GM18507 (cell line): ENCODE measurements around the gene PLPP6.
A peak's percentile ranks its signal among the peaks of the same experiment; 100 is the strongest.

ENCODE experiments used
- DNase-seq: peaks from one replicate; pipeline ENCODE4 v3.0.0; 2011; ENCODE audit warnings: low read depth; ENCODE audit not compliant: insufficient read length; ENCODE audit errors: extremely low spot score
- FAIRE-seq: peaks from 2 replicates; lab custom pipeline; 2011; peaks lifted over from hg19 to GRCh38; lab: Jason Lieb, UNC

Gene PLPP6

DNA sequence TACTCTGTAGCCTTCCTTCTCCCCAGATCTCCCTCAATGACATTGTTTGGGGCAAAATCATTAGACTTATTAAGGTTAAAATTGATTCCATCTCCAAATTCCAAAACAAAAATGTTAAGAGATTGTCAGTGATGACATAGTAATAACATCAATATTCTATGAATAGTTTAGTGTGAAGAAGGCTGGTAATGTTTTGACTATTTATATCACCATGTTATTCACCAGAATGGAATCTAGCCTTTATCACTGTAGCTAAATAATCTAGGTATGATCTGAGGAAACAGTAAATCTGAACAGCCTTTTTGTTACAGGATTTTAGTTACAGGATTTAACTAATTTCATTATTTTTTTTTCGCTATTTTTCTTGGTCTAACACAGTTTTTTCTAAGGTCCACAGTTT lies 929 bp upstream of the PLPP6 start:
- FAIRE-seq = no peak
- no peak for DNase-seq

DNA sequence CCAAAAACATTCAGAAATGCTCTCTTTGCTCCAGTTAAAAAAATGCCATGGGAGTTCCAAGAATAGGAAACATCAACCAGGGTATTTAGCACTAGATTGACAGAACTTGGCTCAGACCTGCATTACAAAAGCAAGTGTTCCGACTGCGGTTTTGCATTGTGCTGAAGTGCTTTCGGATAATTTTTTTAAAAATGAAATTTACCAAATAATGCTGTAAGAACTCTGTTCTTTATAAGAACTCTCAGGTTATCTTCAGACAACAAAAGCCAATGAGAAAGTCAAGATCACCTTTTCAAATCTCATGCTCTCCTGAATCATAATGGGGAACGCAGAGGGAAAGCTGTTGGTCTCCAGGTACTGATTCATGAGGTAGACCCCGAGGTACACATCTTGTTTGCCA lies 483 bp upstream of the PLPP6 start:
- FAIRE-seq (no peak), DNase-seq (no peak)

DNA sequence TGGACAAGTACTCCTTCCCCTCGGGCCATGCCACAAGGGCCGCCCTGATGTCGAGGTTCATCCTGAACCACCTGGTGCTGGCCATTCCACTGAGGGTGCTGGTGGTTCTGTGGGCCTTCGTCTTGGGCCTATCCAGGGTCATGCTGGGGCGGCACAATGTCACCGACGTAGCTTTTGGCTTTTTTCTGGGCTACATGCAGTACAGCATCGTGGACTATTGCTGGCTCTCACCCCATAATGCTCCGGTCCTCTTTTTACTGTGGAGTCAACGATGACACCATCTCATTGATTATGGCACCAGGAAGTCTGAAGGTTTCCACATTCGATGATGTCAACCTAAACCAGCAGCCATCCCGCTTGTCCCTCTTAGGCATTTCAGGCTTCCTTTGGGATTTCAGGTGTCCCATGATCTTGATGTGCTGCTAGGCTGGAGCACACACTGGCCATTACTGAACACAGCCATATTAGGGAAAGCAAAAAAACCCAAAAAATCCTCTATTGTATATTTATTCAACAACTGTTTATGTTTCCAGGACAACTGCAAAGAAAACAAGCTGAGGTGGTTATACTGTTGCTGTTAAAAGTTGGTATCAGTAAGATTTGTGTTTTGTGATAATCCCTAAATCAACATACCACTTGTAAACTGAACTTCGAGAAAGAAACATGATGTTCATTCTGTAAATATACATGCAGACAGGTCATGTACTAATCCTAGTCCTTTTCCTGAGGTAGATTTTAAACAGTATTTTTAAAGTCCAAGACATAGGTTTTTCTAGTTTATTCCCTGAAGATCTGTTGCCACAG lies 1.1 kb downstream of the PLPP6 start:
- DNase-seq = no peak

DNA sequence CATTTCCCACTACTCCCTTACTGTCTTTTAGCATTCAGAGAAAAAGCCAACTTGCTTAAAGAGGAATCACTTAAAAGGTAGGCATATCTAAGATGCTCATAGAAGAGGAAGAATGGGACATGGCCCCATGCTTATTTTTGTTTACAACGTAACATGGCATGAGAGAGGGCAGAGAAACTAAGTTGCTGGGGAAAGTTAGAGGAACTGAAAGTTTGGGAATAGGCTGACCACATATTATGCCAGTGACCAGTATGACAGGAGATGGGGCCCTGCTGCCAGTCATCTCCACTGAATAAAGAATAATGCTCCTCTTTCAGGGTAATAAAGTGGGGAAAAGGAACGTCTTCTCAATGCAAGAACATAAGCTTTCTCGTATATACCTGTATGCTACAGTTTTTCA lies 1.9 kb downstream of the PLPP6 start:
- no peak for DNase-seq

More for the DNA sequence above, 1.1 kb downstream of the PLPP6 start:
- peak; percentile 9 for FAIRE-seq

DNA sequence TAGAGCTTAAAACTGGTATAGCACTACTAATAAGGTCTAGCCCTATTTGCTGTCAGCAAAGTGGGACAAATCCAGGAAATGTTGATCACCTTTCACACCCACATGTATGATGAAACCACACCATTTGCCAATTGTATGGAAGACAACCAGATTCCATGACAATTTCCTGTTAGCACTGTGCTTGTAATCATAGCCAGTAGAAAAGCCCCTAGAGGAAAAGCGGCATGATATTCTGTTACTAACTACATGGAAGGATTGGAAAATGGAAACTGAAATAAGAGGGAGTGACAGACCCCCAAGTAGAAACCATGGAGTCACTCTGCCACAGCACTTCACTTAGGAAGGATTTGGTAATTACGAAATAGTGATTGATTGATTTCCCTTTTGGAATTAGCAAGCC lies 3.3 kb downstream of the PLPP6 start:
- no peak for DNase-seq
- FAIRE-seq = no peak

More for the DNA sequence above, 1.9 kb downstream of the PLPP6 start:
- FAIRE-seq = no peak

DNA sequence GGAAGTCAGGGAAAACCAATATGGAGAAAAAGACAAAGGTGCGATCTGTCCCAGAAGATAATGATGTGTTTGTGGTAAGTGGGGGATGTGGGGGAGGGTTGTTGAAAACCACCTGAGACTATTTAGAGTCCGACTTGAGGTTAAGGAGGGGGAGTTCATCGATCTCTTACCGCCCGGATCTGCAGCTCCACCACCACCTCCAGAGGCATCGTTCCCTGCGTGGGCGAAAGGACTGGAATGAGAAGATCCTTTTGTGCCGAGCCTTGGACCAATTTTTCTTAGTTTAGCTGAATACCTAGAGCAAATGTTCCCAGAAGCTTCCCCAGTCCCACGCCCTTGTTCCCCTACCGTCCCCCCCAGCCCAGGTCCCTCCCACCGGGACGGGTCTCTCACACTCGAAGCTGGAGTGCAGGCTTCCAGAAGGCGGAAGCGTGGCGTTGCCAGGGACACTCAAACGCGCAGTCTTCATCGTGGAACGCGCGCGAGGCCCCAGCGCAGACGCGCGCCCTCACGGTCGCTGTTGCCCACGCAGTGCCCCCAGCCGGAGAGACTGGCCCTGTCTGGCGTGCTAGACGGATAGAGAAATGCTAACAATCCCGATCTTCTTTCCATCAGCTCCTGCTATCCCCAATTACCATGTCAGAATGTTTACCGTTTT lies 4.1 kb downstream of the PLPP6 start, which contains the start of gene SPATA6L:
TSS of gene SPATA6L (minus strand) at position 439 of the 658 bp plus-strand sequence. CDS start at position 209, 230 bp downstream.
- FAIRE-seq (peak; percentile 36), DNase-seq (no peak)

DNA sequence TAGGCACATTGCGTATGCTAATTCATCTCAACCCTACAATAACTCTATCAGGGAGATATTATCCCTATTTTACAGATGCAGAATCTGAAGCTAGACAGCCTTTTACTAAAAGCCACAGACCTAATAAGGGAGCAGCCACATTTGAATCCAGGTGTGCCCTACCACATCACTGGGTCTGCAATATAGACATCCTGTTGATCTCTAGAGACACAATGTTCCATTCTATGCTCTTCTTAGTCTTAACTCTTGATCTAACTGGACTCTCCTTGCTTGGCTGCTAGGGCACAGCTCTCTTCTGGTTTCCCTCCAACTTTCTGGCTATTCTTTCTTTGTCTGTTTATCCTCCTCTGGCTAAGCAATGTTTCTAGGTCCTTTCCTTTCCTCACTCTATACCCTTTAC lies 5.6 kb downstream of the PLPP6 start:
- no peak for FAIRE-seq

DNA sequence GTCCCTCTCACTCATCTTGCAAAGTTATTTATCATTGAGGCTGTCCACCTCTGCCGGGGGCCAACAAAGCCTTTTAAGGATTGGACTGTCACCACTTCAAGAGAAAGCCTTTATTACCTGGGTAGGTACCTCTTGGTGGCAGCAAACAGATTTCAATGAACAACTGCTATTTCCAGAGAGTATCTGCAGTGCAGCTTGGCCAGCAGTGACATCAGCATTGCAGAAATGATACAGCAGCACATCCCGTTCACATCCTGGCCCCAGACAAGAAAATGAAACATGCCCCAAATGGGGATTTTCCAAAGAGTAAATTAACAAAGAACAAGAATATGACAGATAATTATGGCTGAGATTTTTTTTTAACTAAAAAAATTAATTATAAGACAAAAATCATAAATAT lies 6.5 kb downstream of the PLPP6 start:
- DNase-seq = no peak
- no peak for FAIRE-seq

More for the DNA sequence above, 5.6 kb downstream of the PLPP6 start:
- no peak for DNase-seq

DNA sequence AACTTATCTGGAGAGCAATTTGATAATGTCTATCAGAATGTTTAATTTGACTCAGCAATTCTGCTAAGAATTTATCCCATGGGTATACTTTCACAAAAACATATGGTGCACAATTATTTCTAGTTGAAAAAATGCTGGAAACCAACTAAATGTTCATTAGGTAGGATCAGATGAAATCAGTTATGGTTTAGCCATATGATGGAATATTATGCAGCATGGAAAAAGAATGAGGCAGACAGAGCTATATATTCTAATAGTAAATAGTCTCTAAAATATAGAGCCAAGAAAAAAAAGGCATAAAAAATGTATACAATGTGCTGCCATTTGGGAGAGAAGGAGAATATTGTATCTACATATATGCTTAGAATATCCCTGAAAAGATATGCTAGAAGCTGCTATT lies 7.8 kb downstream of the PLPP6 start:
- no peak for FAIRE-seq
- no peak for DNase-seq

DNA sequence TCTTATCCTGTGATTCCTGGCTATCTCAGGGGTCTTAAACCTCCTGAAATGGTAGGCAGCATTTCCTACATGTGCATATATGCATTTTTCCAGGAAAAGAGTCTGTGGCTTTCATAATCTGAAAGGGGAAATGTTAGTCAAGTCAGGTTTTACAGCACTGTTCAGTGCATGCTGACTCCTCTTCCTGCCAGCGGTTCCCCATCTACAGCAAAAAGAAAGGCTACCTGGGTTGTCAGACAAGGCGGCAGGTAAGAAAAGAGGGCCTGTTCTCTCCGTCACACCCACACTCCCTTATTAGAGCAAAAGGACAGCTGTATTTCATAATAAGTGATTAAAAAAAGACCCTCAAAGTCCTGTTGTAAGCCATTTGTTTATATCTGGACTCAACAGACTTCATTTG lies 8.5 kb downstream of the PLPP6 start:
- DNase-seq (no peak), FAIRE-seq (no peak)

DNA sequence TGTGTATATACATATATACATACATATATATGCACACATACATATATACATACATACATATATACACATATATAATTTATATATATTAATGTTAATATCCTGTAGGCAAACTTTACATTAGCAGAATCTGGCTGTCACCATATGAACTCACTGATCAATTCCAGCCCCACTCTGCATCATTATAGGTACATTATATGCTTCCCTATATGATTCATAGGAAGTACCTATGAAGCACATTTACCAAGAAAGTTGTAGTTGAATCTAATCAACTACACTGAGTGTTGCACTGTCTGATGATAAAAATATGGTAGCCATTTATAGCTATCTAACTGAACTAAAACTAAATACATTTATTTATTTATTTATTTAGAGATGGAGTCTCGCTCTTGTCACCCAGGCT lies 9.6 kb downstream of the PLPP6 start:
- FAIRE-seq (no peak), DNase-seq (no peak)

DNA sequence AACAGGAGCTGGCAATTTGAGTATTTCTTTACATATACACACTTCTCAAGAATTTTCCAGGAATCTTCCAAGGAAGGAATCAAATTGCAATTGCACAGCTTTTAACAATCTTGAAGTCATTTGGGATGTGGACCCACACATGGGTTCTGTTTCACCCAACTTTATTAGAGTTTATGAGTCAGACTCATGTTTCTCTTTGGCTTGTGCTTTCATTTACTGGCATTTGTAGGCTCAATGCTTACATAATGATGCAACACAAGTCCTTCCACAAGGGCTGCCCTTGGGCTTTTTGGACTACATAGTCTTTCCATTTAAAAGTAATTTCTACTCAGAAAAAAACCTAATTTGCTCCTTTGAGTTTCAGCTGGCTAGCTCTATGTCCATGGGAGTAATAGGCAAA lies 12.7 kb downstream of the PLPP6 start:
- FAIRE-seq (no peak), DNase-seq (no peak)

DNA sequence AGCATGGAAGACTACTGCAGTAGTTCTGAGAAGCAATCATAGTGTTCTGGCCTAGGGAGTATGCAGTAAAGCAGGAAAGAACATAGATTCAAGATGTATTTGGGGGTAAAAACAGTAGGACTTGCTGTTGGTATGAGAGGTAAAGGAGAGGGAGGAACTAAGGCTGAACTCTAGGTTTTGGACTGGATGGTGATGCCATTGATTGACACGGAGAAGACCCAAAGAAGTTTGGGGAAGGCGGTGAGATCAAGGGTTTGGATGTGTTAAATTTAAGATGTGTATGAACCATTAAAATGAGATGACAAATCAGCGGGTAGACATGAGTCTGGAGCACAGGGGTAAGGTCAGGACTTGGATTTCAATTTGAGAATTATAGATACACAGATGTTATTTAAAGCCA lies 15.3 kb downstream of the PLPP6 start:
- no peak for DNase-seq
- no peak for FAIRE-seq

DNA sequence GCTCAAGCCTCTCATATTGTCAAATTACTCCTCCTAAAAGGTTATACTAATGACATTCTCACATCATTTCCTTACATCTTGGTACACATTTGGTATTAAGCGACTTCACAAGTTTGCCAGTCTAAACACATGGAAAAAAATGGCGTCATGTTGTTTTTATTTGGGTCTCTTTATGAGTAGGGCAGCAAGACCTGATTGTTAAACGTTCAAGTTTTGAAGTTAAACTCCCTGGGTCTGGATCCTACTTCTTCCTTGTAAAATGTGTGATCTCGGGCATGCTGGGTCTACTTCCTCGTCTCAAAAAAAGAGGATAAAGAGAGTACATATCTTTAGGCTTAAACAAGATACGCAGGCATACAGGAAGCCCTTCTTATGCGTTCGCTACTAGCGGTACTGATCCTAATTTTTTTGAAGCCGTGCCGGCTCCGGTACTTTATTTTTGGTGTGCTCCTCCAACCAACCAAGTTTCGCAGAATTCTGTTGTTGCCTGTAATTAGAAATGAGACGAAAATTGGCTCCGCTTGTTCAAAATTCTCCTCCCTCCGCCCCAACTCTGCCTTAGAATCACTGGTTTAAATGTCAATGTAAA lies 16.7 kb downstream of the PLPP6 start:
- DNase-seq (no peak), FAIRE-seq (peak; percentile 62)

DNA sequence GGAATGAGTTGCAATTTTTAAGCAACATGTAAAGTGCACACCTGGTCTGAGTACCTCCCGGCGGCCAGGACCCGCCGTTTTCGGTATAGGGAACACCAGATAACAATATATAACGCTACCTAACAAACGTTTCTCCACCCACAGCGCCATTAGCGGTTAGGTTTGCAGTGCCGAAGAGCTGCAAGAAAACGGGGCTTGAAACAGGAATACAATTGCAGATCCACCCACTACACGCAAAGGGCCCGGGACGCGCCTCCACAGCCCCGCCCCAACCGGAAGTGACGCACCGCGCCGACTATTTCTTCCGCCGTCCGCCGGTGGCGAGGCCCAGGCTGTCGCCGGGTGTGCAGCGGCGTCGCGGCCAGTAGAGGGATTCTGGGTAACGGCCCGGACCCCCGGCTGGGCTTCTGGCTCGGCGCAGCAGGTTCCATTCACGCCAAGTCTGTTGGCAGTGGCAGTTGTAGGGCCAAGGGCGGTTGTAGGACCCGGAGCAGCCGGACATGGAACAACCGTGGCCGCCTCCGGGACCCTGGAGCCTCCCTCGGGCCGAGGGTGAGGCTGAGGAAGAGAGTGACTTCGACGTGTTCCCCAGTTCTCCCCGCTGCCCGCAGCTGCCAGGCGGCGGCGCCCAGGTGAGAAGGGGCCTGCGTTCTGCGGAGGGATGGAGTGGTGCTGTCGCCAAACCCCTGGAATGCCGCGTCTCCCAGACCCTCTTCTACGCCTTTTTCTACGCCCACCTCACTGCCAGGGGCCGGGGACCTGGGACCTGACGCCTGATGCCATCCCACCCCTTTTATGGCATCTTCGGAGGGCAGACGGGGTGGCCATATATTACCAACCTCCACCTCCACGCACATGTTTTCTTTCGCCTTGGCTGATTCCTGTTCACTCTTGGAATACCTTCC lies 17.4 kb downstream of the PLPP6 start, which contains the start of gene CDC37L1:
TSS of gene CDC37L1 (plus strand) at position 302 of the 905 bp plus-strand sequence. CDS start at position 501, 199 bp downstream.
- FAIRE-seq = peak; percentile 91
- peak; percentile 85 for DNase-seq

DNA sequence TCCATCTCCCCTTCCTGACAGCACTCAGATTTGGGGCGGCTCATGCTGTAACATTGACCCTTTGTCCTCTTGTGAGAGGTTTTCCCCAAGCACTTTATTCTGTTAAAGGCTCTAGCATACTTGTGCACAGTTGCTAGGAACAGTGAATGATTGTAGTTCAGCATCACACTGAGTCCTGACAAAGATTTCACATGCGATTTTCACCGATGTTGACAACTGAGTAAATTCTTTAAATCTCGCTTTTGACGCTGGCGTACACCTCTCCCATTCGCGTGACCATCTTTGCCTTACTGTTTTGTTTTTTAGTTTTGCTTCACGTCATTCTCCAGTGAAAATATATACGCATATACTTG lies 18.1 kb downstream of the PLPP6 start:
- peak; percentile 68 for FAIRE-seq
- DNase-seq = no peak

DNA sequence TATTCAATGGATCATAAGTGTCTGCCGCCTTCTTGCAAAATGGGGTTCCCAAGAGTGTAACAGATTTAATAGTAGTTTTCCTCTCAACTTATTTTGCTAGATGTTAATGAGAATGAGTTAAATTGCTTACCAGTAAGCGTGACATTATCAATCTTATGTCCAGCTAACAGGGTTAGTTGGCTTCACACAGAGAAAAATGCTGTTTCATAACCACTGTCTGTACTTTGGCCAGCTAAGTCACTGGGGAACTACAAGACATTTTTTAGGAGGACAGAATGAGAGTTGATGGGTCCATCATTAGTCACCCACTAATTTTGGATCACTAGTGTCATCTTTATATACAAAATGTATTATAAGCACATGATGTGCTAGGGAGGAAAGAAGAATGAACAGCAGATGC lies 18.7 kb downstream of the PLPP6 start:
- DNase-seq (no peak), FAIRE-seq (peak; percentile 36)

DNA sequence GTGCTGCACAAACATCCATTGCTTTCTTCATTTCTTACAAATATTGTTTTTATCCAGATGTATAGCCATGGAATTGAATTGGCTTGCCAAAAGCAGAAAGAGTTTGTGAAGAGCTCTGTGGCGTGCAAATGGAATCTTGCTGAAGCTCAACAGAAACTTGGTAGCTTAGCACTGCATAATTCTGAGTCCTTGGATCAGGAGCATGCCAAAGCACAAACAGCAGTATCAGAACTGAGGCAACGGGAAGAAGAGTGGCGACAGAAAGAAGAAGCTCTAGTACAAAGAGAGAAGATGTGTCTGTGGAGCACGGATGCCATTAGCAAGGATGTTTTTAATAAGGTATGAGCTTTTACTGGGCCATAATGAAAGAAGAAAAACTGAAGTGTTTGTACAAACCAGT lies 22.7 kb downstream of the PLPP6 start:
- no peak for FAIRE-seq
- no peak for DNase-seq

DNA sequence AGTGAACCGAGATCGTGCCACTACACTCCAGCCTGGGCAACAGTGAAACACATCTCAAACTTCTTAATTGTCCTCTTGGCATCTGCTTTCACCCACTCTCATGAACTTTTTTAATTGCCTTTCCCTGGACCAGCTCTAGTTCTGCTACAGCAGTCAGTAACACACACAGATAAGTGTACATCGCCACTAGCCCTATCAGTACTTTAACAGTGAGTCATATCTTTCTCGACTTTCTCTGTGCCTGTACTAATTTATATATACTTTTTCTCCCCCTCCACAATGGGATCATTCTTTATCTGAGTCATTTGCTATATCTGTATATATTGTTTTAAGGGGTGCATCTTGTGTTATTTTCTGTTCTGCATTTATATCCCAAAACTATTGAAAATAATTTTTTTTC lies 24.0 kb downstream of the PLPP6 start:
- DNase-seq (no peak), FAIRE-seq (no peak)

DNA sequence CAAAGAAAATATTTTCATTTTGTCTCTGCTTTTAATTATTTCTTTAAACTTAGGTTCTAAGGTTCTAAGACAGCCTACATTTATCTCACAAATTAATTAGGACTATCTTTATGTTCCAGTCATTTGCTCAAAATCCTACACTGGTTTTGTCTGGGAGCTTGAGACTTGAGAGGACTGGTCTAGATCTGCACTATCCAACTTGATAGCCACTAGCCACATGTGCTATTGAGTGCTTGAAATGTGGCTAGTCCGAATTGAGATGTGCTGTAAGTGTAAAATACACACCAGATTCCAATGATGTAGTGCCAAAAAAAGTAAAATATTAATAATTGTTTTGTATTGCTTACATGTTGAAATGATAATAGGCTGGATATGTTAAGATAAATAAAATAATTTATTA lies 24.5 kb downstream of the PLPP6 start:
- FAIRE-seq = no peak

More for the DNA sequence above, 24.5 kb downstream of the PLPP6 start:
- no peak for DNase-seq
